Measurements from ENCODE around the gene HSFY1. TPM values are rescaled to one million over a fixed set of nuclear protein-coding genes. Genes with fewer than 3 reads are reported as not detected.
"Not testable (repeated sequence)": the region's sequence is repeated elsewhere in the genome, so short reads cannot be mapped to it uniquely, and the experiment has no call there.

Gene HSFY1
- not detected for total RNA-seq
- not detected for polyA plus RNA-seq

- not testable (repeated sequence) for DNase-seq (ENCODE audit: extremely low spot score); H3K36me3 ChIP-seq (ENCODE audit: insufficient read depth); H3K4me3 ChIP-seq (ENCODE audit: low read depth, low read length); H3K27ac ChIP-seq (ENCODE audit: low read depth); H3K4me1 ChIP-seq (ENCODE audit: insufficient read depth)
- no CpG with 5 or more reads among the region's 1 CpG for WGBS
Observed at GRCh38 chrY:18546420-18546819, at the start of gene HSFY1. HSFY1 (plus strand) TSS chrY:18546720; CDS start chrY:18546788, 68 bp downstream.

GRCh38 chrY:18504266-18504665 is 42.3 kb upstream of the HSFY1 start:
- H3K4me3 ChIP-seq (ENCODE audit: low read depth, low read length); H3K36me3 ChIP-seq (ENCODE audit: insufficient read depth); H3K4me1 ChIP-seq (ENCODE audit: insufficient read depth); DNase-seq (ENCODE audit: extremely low spot score); H3K27ac ChIP-seq (ENCODE audit: low read depth): not testable (repeated sequence)
- no CpG with 5 or more reads among the region's 5 CpGs for WGBS

- H3K27ac ChIP-seq (ENCODE audit: low read depth); DNase-seq (ENCODE audit: extremely low spot score); H3K36me3 ChIP-seq (ENCODE audit: insufficient read depth); H3K4me3 ChIP-seq (ENCODE audit: low read depth, low read length); H3K4me1 ChIP-seq (ENCODE audit: insufficient read depth): not testable (repeated sequence)
- WGBS = no CpG with 5 or more reads among the region's 2 CpGs
Observed at GRCh38 chrY:18530995-18531655, 15.4 kb upstream of the HSFY1 start.

GRCh38 chrY:18538952-18539351 is 7.6 kb upstream of the HSFY1 start:
- DNase-seq (ENCODE audit: extremely low spot score); H3K4me1 ChIP-seq (ENCODE audit: insufficient read depth); H3K36me3 ChIP-seq (ENCODE audit: insufficient read depth); H3K4me3 ChIP-seq (ENCODE audit: low read depth, low read length); H3K27ac ChIP-seq (ENCODE audit: low read depth): not testable (repeated sequence)
- no CpG with 5 or more reads among the region's 1 CpG for WGBS

GRCh38 chrY:18553132-18553531 is 6.6 kb downstream of the HSFY1 start:
- not testable (repeated sequence) for H3K36me3 ChIP-seq (ENCODE audit: insufficient read depth); DNase-seq (ENCODE audit: extremely low spot score); H3K4me3 ChIP-seq (ENCODE audit: low read depth, low read length); H3K4me1 ChIP-seq (ENCODE audit: insufficient read depth); H3K27ac ChIP-seq (ENCODE audit: low read depth)
- WGBS = no CpG with 5 or more reads among the region's 3 CpGs

GRCh38 chrY:18565915-18566314 is 19.4 kb downstream of the HSFY1 start:
- not testable (repeated sequence) for H3K36me3 ChIP-seq (ENCODE audit: insufficient read depth); H3K27ac ChIP-seq (ENCODE audit: low read depth); DNase-seq (ENCODE audit: extremely low spot score); H3K4me1 ChIP-seq (ENCODE audit: insufficient read depth); H3K4me3 ChIP-seq (ENCODE audit: low read depth, low read length)
- WGBS = no CpG with 5 or more reads among the region's 3 CpGs

Small RNAs within 50 kb of the gene (small RNA-seq; reads per million reads assigned to genes)
- gene GPM6BP1 = not detected
- not detected for gene PRYP5

Other genes starting within 250 kb of the HSFY1 start
- not detected for gene HSFY2, start 227.0 kb downstream of the HSFY1 start, total RNA-seq
- 0.09 TPM for gene HSFY2, start 227.0 kb downstream of the HSFY1 start, polyA plus RNA-seq

All from urinary bladder (tissue), 4 donors.